ENCODE measurements around the gene TPSB2. TPM values are rescaled to one million over a fixed set of nuclear protein-coding genes. Genes with fewer than 3 reads are reported as not detected.

The TPSB2 gene
- total RNA-seq, 1 experiment from 2014 or later, result not detected

GRCh38 chr16:1273816-1274215 lies 43.8 kb upstream of the TPSB2 start:
- no peaks in the 10 kb centered on the region for H3K27me3 ChIP-seq (ENCODE audit: insufficient read depth, low read length)
- DNase-seq (ENCODE audit: low read depth, low spot score) (no peak), ATAC-seq (no peak)
- TF ChIP-seq EGR1 (IDR thresholded peaks at IDR 0.05; ENCODE audit: low read depth) (no peak), RAD21 (IDR thresholded peaks at IDR 0.05; ENCODE audit: low read depth) (no peak), TCF7L2 (IDR thresholded peaks at IDR 0.05; ENCODE audit: borderline replicate concordance, extremely low read depth, insufficient read depth, insufficient read length) (no peak), CEBPB (IDR thresholded peaks at IDR 0.05; ENCODE audit: low read depth) (no peak)
- no TSS peak for BruUV-seq (replicated peaks)
- H3K9me3 ChIP-seq (ENCODE audit: control insufficient read depth in 1 of 2, insufficient read depth in 1 of 2, low read depth in 1 of 2, low read length in 2 of 2), result no peaks in the 10 kb centered on the region
- CTCF ChIA-PET, result no interaction called here
- RAD21 ChIA-PET (ENCODE audit: low non-redundant PET in 1 of 2, low total read pairs in 2 of 2, uncharacterized antibody in 2 of 2, unreplicated experiment in 2 of 2), result no interaction called here
- no peaks in the 10 kb centered on the region for H3K9me2 ChIP-seq (ENCODE audit: insufficient read depth)
- no peak overlapping the region for H3K9ac ChIP-seq (ENCODE audit: low read length)
- H4K20me1 ChIP-seq (ENCODE audit: insufficient read depth), result no peaks in the 10 kb centered on the region
- no peak overlapping the region for H2AFZ ChIP-seq (ENCODE audit: low read depth, low read length, poor library complexity, severe bottlenecking)
- H3K36me3 ChIP-seq (ENCODE audit: control insufficient read depth in 1 of 2, insufficient read depth in 2 of 2, low read length in 2 of 2), result no peaks in the 10 kb centered on the region
- intact Hi-C loops (cut with micrococcal nuclease), result no loop called here
- H3K79me2 ChIP-seq (ENCODE audit: insufficient read depth, low read length), result no peaks in the 10 kb centered on the region
- peaks cover 3 to 4% of the 10 kb centered on the region in 2 experiments; a peak in 3 of 4 replicates for H3K4me1 ChIP-seq (ENCODE audit: control insufficient read depth in 1 of 2, insufficient read depth in 2 of 2, low read length in 2 of 2)
- H3K4me2 ChIP-seq (ENCODE audit: low read length), result no peak overlapping the region
- H3K27ac ChIP-seq (ENCODE audit: low read depth, low read length), result no peak overlapping the region
- H3K4me3 ChIP-seq (replicated peaks in 1 of 2; ENCODE audit: low read depth in 1 of 2, low read length in 2 of 2), result no peak overlapping the region
- POLR2A ChIA-PET, result no interaction called here

GRCh38 chr16:1272453-1273198 lies 42.6 kb upstream of the TPSB2 start:
- CTCF ChIA-PET, result no interaction called here
- POLR2A ChIA-PET, result no interaction called here
- TF ChIP-seq CTCF (IDR thresholded peaks at IDR 0.05 in 2 of 3, conservative IDR thresholded peaks at IDR 0.05 in 1 of 3; ENCODE audit: borderline replicate concordance in 1 of 3, insufficient read depth in 1 of 3, low read depth in 2 of 3, low read length in 2 of 3) (no peak), ZFX (IDR thresholded peaks at IDR 0.05) (no peak), MAX (IDR thresholded peaks at IDR 0.05) (no peak), EGR1 (IDR thresholded peaks at IDR 0.05; ENCODE audit: low read depth) (no peak), YY1 (IDR thresholded peaks at IDR 0.05; ENCODE audit: extremely low read depth, insufficient replicate concordance, low read depth, low read length) (no peak), EZH2 (IDR thresholded peaks at IDR 0.05) (no peak), SRF (IDR thresholded peaks at IDR 0.05; ENCODE audit: low read depth) (no peak), ZBTB33 (IDR thresholded peaks at IDR 0.05; ENCODE audit: extremely low read depth, insufficient replicate concordance, low read length) (no peak), JUND (IDR thresholded peaks at IDR 0.05) (no peak), CBX3 (IDR thresholded peaks at IDR 0.05; ENCODE audit: low read depth) (no peak)

More at GRCh38 chr16:1272453-1273198, 42.6 kb upstream of the TPSB2 start:
- RAD21 ChIA-PET (ENCODE audit: low non-redundant PET in 1 of 2, low total read pairs in 2 of 2, uncharacterized antibody in 2 of 2, unreplicated experiment in 2 of 2), result no interaction called here
- BruUV-seq (replicated peaks), result no TSS peak
- H3K4me2 ChIP-seq (ENCODE audit: low read length), result no peak overlapping the region
- no peak overlapping the region for H2AFZ ChIP-seq (ENCODE audit: low read depth, low read length, poor library complexity, severe bottlenecking)
- intact Hi-C loops (cut with micrococcal nuclease), result no loop called here
- H3K79me2 ChIP-seq (ENCODE audit: insufficient read depth, low read length), result no peaks in the 10 kb centered on the region
- H3K9ac ChIP-seq (ENCODE audit: low read length), result no peak overlapping the region
- no peak overlapping the region for H3K4me3 ChIP-seq (replicated peaks in 1 of 2; ENCODE audit: low read depth in 1 of 2, low read length in 2 of 2)
- H3K9me2 ChIP-seq (ENCODE audit: insufficient read depth), result no peaks in the 10 kb centered on the region
- ATAC-seq (no peak), DNase-seq (ENCODE audit: low read depth, low spot score) (no peak)
- no peak overlapping the region for H3K27ac ChIP-seq (ENCODE audit: low read depth, low read length)
- no peaks in the 10 kb centered on the region for H3K36me3 ChIP-seq (ENCODE audit: control insufficient read depth in 1 of 2, insufficient read depth in 2 of 2, low read length in 2 of 2)
- H4K20me1 ChIP-seq (ENCODE audit: insufficient read depth), result no peaks in the 10 kb centered on the region
- H3K27me3 ChIP-seq (ENCODE audit: insufficient read depth, low read length), result no peaks in the 10 kb centered on the region
- H3K4me1 ChIP-seq (ENCODE audit: control insufficient read depth in 1 of 2, insufficient read depth in 2 of 2, low read length in 2 of 2), result peaks cover 4 to 5% of the 10 kb centered on the region in 2 experiments; a peak in 3 of 4 replicates
- no peaks in the 10 kb centered on the region for H3K9me3 ChIP-seq (ENCODE audit: control insufficient read depth in 1 of 2, insufficient read depth in 1 of 2, low read depth in 1 of 2, low read length in 2 of 2)
